GOT3 (cell line): ENCODE results near the gene FNIP1.
"Not testable (repeated sequence)": the region's sequence is repeated elsewhere in the genome, so short reads cannot be mapped to it uniquely, and the experiment has no call there.

Experiments used
- DNase-seq: peaks from one replicate; lab custom pipeline; 2025; ENCODE audit warnings: mixed read lengths; lab: John Stamatoyannopoulos, UW

FNIP1 gene

DNA sequence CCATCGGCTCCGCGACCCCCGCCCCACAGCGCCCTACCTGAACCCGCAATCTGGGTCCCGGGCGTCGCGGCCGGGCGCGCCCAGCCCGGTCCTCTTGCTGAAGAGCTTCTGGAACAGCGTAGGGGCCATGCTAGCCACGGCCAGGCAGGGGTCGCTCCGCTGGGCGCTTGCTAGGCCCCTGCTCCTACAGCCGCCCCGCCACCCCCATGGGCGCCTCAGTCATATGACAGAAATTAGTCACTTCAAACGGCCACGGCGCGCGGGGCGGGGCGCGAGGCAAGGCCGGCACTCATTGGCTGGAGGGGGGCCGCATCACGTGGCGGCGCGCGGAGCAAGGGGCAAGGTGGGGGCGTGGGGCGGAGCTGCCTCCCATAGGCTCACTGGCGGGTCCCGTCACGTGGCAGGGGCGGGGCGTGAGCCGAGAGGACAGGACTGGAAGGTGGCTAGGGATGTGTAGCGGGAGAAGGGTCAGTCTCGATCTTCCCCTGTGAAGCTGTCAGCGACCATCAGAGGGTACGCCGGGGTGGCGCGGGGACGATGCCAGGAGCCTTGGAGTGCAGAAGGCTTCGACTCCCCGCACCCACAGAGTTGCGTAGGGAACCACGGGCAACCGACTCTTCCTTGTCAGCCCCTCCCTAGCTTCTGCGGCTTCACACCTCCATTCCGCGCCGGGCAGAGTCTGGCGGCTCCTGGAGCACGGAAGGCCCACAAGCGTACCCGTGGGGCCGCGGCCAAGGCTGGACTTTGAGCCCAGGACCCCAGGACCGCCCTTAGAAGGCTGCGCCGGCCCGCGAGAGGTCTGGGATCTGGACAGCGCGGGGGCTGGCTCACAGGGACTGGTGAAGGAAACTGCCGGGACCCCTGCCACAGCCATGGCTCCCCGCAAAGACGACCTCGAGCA, at the start of gene FNIP1:
FNIP1 (minus strand) TSS at position 225 of the 901 bp plus-strand sequence; CDS start at position 129, 96 bp downstream.
- DNase-seq, result peak; percentile 99

DNA sequence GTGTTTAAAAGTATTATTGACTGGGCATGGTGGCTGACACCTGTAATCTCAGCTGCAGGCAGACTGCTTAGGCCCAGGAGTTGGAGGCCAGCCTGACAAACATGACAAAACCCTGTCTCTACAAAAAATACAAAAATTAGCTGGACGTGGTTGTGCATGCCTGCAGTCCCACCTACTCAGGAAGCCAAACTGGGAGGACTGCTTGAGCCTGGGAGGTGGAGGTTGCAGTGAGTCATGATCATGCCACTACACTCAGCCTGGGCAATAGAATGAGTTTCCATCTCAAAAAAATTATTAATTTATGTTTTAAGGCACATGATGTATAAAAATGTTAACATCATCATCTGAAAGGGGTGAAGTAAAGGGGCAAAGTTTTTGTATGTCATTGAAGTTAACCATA, 49.7 kb upstream of the FNIP1 start:
- no peak for DNase-seq

DNA sequence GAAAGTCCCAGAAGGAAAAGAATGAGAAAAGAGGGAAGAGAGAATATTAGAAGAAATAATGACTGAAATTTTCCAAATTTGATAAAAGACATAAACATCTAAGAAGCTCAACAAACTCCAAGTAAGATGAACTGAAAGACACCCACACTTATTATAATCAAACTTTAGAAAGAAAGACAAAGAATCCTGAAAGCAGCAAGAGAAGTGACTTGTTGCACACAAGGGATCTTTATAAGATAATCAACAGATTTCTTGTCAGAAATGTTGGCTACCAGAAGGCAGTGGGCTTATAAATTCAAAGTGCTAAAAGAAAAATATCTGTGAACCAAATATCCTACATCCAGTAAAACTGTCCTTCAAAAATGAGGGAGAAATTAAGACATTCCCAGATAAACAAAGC, 49.0 kb upstream of the FNIP1 start:
- DNase-seq, result no peak

GRCh38 chr5:131842971-131843370, 46.2 kb upstream of the FNIP1 start:
- not testable (repeated sequence) for DNase-seq

DNA sequence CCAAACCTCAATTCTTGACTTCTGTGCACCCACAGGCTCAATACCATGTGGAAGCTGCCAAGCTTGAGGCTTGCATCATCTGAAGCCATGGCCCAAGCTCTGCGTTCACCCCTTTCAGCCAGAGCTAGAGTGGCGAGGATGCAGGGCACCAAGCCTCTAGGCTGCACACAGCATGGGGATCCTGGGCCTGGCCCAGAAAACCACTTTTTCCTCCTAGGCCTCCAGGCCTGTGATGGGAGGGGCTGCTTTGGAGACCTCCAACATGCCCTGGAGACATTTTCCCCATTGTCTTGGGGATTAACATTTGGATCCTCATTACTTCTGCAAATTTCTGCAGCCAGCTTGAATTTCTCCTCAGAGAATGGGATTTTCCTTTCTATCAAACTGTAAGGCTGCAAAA, 35.9 kb upstream of the FNIP1 start:
- DNase-seq, result not testable (repeated sequence)

GRCh38 chr5:131825404-131826013, 28.7 kb upstream of the FNIP1 start:
- no peak for DNase-seq

DNA sequence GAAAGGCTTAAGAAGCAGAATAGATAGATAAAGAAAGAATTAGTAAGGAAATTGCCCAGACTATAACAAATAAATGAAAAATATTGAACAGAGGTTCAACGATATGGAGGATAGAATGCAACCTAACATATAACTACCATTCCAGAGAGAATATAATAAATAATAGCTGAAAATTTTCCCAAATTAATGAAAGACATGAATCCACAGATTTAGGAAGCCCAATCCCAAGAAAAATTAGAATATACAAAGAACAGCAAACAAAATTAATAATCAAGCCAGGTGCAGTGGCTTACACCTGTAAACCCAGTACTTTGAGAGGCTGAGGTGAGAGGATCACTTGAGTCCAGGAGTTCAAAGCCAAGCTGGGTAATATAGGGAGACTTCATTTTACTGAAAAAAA, 27.8 kb upstream of the FNIP1 start:
- DNase-seq, result no peak

- no peak for DNase-seq
Observed at GRCh38 chr5:131821221-131821620, 24.4 kb upstream of the FNIP1 start.

GRCh38 chr5:131818001-131818724, 21.3 kb upstream of the FNIP1 start:
- DNase-seq, result no peak

GRCh38 chr5:131814990-131815389, 18.2 kb upstream of the FNIP1 start:
- no peak for DNase-seq

- no peak for DNase-seq
Observed at GRCh38 chr5:131812371-131813160, 15.7 kb upstream of the FNIP1 start.

GRCh38 chr5:131810510-131811249, 13.9 kb upstream of the FNIP1 start:
- no peak for DNase-seq

- DNase-seq, result peak; percentile 25
Observed at GRCh38 chr5:131795879-131796792, 681 bp downstream of the FNIP1 start.

DNA sequence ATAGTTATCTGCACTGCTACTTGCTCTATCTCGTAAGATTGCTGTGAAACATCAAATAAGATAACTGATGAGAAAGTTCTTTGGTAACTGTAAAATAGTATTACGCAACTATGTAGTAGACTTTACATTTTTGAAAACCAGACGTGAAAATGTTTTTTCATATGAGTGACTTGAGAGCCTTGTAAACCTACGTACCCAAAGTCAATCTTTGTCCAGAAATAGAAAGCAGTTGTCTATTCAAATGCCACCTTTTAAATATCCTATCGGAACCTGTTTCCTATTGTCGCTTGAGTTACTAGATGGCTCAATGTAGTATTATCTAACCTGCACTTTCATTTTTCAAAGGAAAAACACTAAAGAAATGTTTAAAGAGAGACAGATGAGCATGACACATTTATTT, 1.6 kb downstream of the FNIP1 start:
- no peak for DNase-seq

DNA sequence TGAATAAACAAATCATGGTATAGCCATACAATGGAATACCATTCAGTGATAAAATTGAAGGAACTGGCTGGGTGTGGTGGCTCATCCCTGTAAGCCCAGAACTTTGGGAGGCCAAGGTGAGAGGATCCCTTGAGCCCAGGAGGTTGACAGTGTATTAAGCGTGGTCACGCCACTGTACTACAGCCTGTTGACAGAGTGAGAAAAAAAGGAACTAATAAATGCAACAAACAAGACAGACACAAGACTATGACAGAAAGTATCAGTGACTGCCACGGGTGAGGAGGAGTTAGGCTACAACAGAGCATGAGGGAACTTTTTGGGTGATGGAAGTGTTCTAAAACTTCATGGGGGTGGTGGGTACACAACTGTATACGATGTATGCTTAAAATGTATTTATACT, 2.2 kb downstream of the FNIP1 start:
- DNase-seq, result no peak

GRCh38 chr5:131792896-131793295, 3.9 kb downstream of the FNIP1 start:
- DNase-seq, result no peak

GRCh38 chr5:131791866-131792265, 5.0 kb downstream of the FNIP1 start:
- no peak for DNase-seq

- DNase-seq, result no peak
Observed at GRCh38 chr5:131790550-131790949, 6.3 kb downstream of the FNIP1 start.

GRCh38 chr5:131789765-131790164, 7.1 kb downstream of the FNIP1 start:
- DNase-seq, result no peak

- no peak for DNase-seq
Observed at GRCh38 chr5:131787736-131788135, 9.1 kb downstream of the FNIP1 start.
